Lower lobe of right lung (tissue), 2 donors: ENCODE data around the gene HMG20A. TPM values are rescaled to one million over a fixed set of nuclear protein-coding genes. Genes with fewer than 3 reads are reported as not detected.
A peak's percentile ranks its signal among the peaks of the same experiment; 100 is the strongest.

Experiments
- ATAC-seq, 2 donors: fragments of 200-7000 bp; cut with Tn5 transposase; one replicate each; pipeline ENCODE4 v1.9.1; 2020 to 2022; ENCODE audit warnings: mild to moderate bottlenecking in 2 of 2, moderate library complexity in 2 of 2
- DNase-seq: peaks from one replicate; pipeline ENCODE4 v3.0.0-alpha.2; 2020
- H3K27ac ChIP-seq: fragments of 200-600 bp; one replicate; pipeline ENCODE4 v1.8.0; 2022
- H3K27me3 ChIP-seq: fragments of 200-600 bp; one replicate; pipeline ENCODE4 v1.8.0; 2022; ENCODE audit warnings: low read depth
- H3K36me3 ChIP-seq: fragments of 200-600 bp; one replicate; pipeline ENCODE4 v1.8.0; 2022; ENCODE audit warnings: mild to moderate bottlenecking
- H3K4me1 ChIP-seq: fragments of 200-600 bp; one replicate; pipeline ENCODE4 v1.8.0; 2022
- H3K4me3 ChIP-seq: fragments of 200-600 bp; one replicate; pipeline ENCODE4 v1.8.0; 2022; ENCODE audit warnings: mild to moderate bottlenecking
- H3K9me3 ChIP-seq: fragments of 200-600 bp; one replicate; pipeline ENCODE4 v1.8.0; 2022
- CTCF ChIP-seq: fragments of 200-600 bp; IDR thresholded peaks from one replicate; pipeline ENCODE4 v1.8.0; 2022; ENCODE audit warnings: antibody characterized with exemption, mild to moderate bottlenecking
- intact Hi-C: fragments of 100-400 bp; cut with DNase I; formaldehyde crosslinking; loops from one replicate; pipeline ENCODE4 v1.11.0; 2022
- total RNA-seq: library from RNA; stranded (reverse); fragmentation: NEBNext Ultra II Directional; extraction: Animal tissue kit (Norgen Biotek cat#: 25700); gene quantifications from one replicate; pipeline ENCODE4 v1.2.1, GENCODE V29; 2021
- donor health status: DM: no; HTN: yes; CAD: no; lungs with severe emphysema.

Gene HMG20A
- total RNA-seq, 1 donor from 2014 or later: 40.9 TPM

GRCh38 chr15:77496715-77497109 lies 76.0 kb downstream of the HMG20A start:
- peak overlapping the region; percentile 74 for H3K27ac ChIP-seq
- no peaks in the 10 kb centered on the region for H3K9me3 ChIP-seq
- H3K4me1 ChIP-seq: peaks cover 47% of the 10 kb centered on the region
- DNase-seq: peak; percentile 88
- H3K4me3 ChIP-seq: peak overlapping the region; percentile 17
- intact Hi-C loops: no loop called here
- no peaks in the 10 kb centered on the region for H3K27me3 ChIP-seq
- peak; percentile 93 for TF ChIP-seq CTCF
- no peaks in the 10 kb centered on the region for H3K36me3 ChIP-seq
- ATAC-seq: peak; percentile 95 to 96

GRCh38 chr15:77497110-77497737 lies 76.5 kb downstream of the HMG20A start:
- TF ChIP-seq CTCF: no peak
- Histone ChIP-seq H3K36me3 (no peaks in the 10 kb centered on the region), H3K9me3 (no peaks in the 10 kb centered on the region), H3K4me1 (peaks cover 47% of the 10 kb centered on the region), H3K27ac (peak overlapping the region; percentile 74), H3K4me3 (peak overlapping the region; percentile 17), H3K27me3 (no peaks in the 10 kb centered on the region)
- ATAC-seq (peak; percentile 25 to 50), DNase-seq (no peak)
- intact Hi-C loops: no loop called here

DNA sequence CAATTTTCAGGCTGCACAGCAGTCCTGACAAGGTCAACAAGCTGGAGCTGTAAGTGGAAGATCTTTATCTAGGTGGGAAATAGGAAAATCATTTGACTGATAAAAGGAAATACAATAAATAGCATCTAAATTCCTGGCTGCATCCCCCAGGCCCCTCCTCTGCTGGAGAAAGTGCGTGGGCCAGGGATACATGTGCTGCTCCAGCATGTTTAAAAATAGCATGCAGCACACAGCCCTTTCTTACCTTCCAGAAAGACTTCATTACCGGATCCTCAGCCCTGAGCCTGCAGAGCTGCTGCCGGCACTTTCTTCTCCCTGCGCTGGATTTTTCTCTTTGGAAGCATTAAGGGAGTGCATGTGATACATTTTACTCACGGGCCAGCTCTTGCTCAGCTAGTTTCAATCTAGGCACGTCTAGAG lies 77.3 kb downstream of the HMG20A start:
- intact Hi-C loops: no loop called here
- no peaks in the 10 kb centered on the region for H3K36me3 ChIP-seq
- H3K27me3 ChIP-seq: no peaks in the 10 kb centered on the region
- H3K27ac ChIP-seq: peak overlapping the region; percentile 25
- H3K4me1 ChIP-seq: peaks cover 47% of the 10 kb centered on the region
- no peak for ATAC-seq
- TF ChIP-seq CTCF: no peak
- no peak overlapping the region for H3K4me3 ChIP-seq
- no peak for DNase-seq
- no peaks in the 10 kb centered on the region for H3K9me3 ChIP-seq

DNA sequence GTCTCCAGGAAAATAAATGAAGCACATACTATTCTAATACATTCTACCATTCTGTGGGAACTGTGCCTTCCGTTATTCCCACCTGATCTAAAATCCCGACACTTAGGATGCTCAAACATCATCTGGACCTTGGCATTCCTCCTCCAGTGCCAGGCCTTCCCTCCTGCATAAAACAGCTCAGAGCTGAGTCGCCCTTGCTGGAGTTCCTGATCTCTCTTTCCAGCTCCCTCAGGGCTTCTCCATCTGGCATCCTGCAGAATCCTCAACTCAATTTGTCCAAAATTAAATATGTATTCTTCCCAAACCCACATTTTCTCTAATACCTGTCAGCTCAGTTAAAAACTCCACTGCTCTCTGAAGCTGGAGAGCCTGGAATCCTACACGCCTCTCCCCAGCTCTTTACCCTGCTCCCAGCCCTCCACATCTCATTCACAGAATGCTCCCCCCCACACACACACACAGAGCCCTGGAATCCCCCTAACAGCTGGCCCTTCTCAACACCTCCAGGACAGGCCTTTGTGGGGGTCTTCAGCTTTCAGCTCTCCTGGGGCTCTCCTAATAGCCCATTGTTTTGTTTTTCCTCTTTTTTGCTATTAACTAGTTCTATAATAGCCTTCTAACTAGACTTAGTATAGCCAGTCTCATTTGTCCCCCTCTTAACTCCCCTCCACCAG lies 78.5 kb downstream of the HMG20A start:
- H3K27me3 ChIP-seq: no peaks in the 10 kb centered on the region
- intact Hi-C loops: no loop called here
- no peak for TF ChIP-seq CTCF
- DNase-seq (no peak), ATAC-seq (no peak)
- H3K36me3 ChIP-seq: no peaks in the 10 kb centered on the region
- peaks cover 49% of the 10 kb centered on the region for H3K4me1 ChIP-seq
- H3K9me3 ChIP-seq: no peaks in the 10 kb centered on the region
- no peak overlapping the region for H3K4me3 ChIP-seq
- H3K27ac ChIP-seq: no peak overlapping the region

DNA sequence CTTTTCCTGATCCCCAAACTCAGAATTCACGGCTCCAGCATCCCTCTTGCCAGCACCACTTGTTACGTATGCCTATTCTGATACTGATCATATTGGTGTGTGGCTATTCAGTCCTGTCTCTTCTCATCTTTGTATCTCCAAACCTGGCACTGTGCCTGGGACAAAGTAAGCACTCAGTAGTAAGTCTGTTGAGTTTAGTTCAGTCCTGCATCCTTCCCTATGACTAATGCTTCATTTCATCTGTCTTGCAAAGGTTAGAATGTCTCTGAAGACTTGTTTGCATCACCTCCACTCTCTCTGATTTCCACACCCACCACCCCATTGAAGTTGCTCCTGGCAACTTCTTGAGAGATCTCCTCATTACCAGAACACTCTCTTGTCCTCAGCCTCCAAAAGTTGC lies 80.3 kb downstream of the HMG20A start:
- TF ChIP-seq CTCF: no peak
- DNase-seq (no peak), ATAC-seq (no peak)
- intact Hi-C loops: no loop called here
- Histone ChIP-seq H3K4me1 (peaks cover 53% of the 10 kb centered on the region), H3K4me3 (no peak overlapping the region), H3K27me3 (no peaks in the 10 kb centered on the region), H3K36me3 (no peaks in the 10 kb centered on the region), H3K9me3 (no peaks in the 10 kb centered on the region), H3K27ac (no peak overlapping the region)
